NCI-H345 (cell line): Measurements from ENCODE around the gene CYP2W1.

Experiments used
- DNase-seq: peaks from one replicate; lab custom pipeline; 2025; lab: John Stamatoyannopoulos, UW

The CYP2W1 gene

GRCh38 chr7:1017586-1018333 is 34.8 kb downstream of the CYP2W1 start:
- no peak for DNase-seq

- DNase-seq: no peak
Observed at GRCh38 chr7:1018334-1018695, 35.3 kb downstream of the CYP2W1 start.

GRCh38 chr7:1019255-1019785 is 36.3 kb downstream of the CYP2W1 start:
- DNase-seq: no peak

- DNase-seq: no peak
Observed at GRCh38 chr7:1019789-1020610, 37.0 kb downstream of the CYP2W1 start.

- DNase-seq: no peak
Observed at GRCh38 chr7:1020849-1021251, 37.9 kb downstream of the CYP2W1 start.

- no peak for DNase-seq
Observed at GRCh38 chr7:1021366-1021765, 38.4 kb downstream of the CYP2W1 start.

- DNase-seq: no peak
Observed at GRCh38 chr7:1021931-1022330, 39.0 kb downstream of the CYP2W1 start.

- DNase-seq: no peak
Observed at GRCh38 chr7:1022356-1022755, 39.4 kb downstream of the CYP2W1 start.

- DNase-seq: no peak
Observed at GRCh38 chr7:1022801-1023465, 40.0 kb downstream of the CYP2W1 start.

- peak; percentile 27 for DNase-seq
Observed at GRCh38 chr7:1024331-1024841, 41.4 kb downstream of the CYP2W1 start.

- no peak for DNase-seq
Observed at GRCh38 chr7:1024876-1025742, 42.1 kb downstream of the CYP2W1 start.

- DNase-seq: peak; percentile 87
Observed at GRCh38 chr7:1025743-1026581, 43.0 kb downstream of the CYP2W1 start.

- DNase-seq: peak; percentile 37
Observed at GRCh38 chr7:1026721-1027161, 43.8 kb downstream of the CYP2W1 start.

- DNase-seq: peak; percentile 31
Observed at GRCh38 chr7:1027242-1028043, 44.5 kb downstream of the CYP2W1 start.

GRCh38 chr7:1028044-1028770 is 45.2 kb downstream of the CYP2W1 start:
- DNase-seq: peak; percentile 83

- peak; percentile 50 for DNase-seq
Observed at GRCh38 chr7:1028775-1029636, 46.0 kb downstream of the CYP2W1 start.

- DNase-seq: no peak
Observed at GRCh38 chr7:1029637-1030443, 46.9 kb downstream of the CYP2W1 start.
